GM18907 (cell line): ENCODE results near the gene GFM1.
A peak's percentile ranks its signal among the peaks of the same experiment; 100 is the strongest.
"Not testable (repeated sequence)": the region's sequence is repeated elsewhere in the genome, so short reads cannot be mapped to it uniquely, and the experiment has no call there.

ENCODE experiments used
- ATAC-seq: cut with Tn5 transposase; IDR thresholded peaks from one replicate; pipeline ENCODE4 v1.9.1; 2021; ENCODE audit warnings: mild to moderate bottlenecking, moderate library complexity; ENCODE audit not compliant: unreplicated experiment

Gene GFM1

DNA sequence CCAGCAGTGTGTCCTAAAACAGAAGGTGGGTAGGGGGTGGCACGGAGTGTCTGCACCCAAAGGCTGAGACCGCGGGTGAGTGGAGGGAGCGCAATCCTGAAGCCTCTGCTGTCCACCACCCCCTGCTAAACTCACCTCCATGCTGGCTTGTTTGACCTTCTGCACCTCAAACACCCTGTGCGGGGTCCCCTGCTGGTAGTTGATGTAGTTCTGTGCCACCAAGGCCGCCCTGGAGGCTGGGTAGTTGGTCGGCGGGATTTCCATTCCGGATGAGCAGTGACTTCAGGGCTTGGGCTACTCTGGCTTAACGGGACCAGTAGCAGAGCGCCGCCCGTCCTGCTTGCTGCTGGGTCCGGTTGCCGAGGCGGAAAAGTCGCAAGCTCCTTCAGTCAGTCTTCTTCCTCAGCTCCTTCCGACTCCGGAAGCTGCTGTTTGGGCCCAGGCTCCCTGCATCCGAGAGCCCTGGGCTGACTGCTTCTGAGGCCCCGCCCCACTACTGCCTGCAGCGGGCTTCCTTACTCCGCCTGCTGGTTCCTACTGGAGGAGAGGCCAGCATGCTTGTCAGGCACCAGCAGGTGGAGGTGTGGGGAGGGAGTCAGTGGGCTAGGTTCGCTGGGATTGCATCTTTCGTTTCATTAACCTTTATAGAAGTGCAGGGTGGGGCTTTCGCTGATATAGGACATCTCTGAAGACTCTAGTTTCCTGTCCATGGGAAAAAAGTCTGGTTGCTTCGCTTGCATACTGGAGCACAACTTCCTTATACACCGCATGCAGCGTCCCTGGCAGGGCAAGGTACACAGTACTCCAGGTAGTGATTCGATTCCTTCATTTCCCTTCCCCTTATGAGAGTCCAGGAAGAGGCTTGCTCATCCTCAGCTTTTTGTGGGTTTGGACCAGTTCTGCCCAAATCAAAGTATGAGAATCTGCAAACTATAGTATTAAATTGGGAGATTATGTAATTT, 28.2 kb downstream of the GFM1 start, which contains the start of gene LXN:
Gene LXN, minus strand, starts transcription at position 434 of the 962 bp plus-strand sequence. Its CDS starts 170 bp downstream, at position 264.
- ATAC-seq, result peak; percentile 100

GRCh38 chr3:158678687-158679086, 34.4 kb downstream of the GFM1 start:
- no peak for ATAC-seq

DNA sequence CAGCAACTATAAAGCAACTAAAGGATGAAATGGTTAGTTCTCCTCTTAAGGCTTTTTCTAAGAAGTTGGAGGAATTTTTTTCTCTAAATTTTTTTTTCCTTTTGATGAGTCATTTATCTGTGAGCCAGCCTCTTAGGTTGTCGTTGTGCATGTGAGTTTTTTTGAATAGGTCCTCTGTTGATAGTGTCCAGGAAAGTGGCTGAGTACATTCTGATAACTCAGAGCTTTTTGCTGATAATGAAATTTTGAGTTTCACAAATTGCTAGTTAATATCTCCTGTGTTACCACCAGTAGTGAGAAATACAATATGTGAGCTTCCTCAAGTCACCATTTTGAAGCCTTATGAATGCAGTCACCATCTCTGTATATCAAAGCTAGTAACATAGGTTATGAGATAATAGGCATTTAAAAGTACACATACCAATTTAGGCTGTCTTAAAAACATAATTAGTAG, 35.2 kb downstream of the GFM1 start:
- no peak for ATAC-seq

DNA sequence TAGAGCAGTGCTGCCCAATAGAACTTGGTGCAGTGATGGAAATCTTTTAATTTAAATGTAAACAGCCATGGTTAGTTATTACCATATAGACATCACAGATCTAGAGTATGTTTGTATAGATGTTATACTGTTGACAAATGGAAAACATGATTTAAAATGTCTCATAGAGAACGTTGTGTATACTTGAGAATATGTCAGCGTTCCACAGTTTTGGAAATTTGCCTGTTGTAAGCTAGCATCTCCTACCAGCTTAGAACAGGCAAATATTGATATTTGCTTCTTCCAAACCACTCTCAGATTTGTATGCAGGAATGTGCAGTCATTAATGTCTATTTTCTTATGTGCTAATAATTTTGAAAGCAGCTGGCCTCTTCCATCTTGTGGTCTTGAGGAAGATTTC, 36.5 kb downstream of the GFM1 start:
- ATAC-seq, result no peak

- no peak for ATAC-seq
Observed at GRCh38 chr3:158683230-158683962, 39.1 kb downstream of the GFM1 start.

DNA sequence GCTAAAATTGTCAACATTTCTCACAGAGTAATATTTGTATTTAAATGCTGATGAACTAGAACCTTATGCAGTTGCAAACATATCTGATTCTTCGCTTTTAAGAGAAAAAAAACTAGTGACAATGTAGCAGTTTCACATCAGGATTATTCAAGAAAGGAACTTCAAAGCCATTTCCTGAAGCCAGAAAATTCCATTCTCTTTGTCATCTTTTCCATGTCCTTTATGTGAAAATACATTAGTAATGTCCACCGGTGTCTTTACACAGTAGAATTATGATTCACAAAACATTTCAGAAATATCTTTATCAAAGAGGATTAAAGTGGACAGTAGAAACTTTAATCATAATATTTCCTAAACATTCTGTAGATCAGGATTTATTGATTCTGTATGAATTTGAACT, 40.8 kb downstream of the GFM1 start:
- ATAC-seq, result no peak

- not testable (repeated sequence) for ATAC-seq
Observed at GRCh38 chr3:158693866-158694456, 49.6 kb downstream of the GFM1 start.

- no peak for ATAC-seq
Observed at GRCh38 chr3:158696618-158697017, 52.3 kb downstream of the GFM1 start.

DNA sequence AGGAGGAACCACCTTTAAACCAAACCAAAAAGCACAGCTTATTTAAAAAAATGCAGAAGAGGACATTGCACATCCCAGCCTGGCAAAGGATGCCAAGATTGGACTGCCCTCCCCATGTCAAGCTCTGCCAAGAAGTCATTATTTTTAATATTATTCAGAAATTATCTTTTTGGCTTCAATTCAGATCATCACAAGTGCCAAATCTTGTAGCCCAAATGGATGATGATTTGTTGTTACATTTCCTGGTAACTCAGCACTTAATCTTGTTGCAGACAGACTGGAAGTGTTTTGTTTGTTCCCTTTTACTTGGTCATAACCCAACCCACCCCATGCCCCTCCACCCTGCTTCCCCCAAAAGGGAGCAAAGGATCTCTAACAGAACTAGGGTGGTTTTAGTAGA, 56.2 kb downstream of the GFM1 start:
- ATAC-seq, result no peak

- ATAC-seq, result no peak
Observed at GRCh38 chr3:158701420-158702065, 57.2 kb downstream of the GFM1 start.

GRCh38 chr3:158702815-158703481, 58.6 kb downstream of the GFM1 start:
- no peak for ATAC-seq

DNA sequence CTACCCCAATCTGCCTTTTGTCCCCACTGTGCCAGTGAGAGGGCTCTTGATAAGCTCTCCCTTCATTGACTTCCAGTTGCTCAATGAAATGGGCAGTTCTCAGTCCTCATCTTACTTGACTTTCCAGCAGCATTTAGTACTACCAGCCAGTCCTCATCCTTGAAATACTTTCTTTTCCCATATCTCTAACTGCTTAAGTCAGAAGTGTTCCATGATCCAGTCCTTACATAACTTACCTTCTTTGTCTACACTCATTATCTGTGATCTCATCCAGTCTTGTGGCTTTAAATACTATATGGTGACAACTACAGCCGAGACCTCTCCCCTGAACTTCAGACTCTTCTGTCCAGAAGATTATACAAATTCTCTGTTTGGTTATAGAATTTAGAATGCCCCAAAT, 59.2 kb downstream of the GFM1 start:
- no peak for ATAC-seq

DNA sequence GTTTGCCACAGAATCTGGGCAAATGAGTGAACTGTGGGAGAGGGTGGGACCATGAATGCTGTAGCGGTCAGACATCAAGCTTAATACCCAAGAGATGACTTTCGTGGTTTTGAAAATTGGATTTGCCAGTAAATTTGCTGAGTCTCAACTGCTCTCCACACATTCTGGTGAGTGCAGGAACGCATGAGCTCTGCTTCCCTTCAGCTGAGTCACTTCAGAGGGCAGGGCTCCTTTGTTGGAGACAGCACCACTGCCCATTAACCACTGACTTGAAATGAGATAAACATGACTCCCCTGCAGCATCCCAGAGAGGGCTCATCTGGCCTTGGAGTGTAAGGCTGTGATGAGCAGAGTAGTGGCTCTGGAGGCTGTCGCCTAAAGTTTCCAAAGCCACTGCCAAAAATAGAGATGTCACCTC, 65.3 kb downstream of the GFM1 start:
- ATAC-seq, result no peak

- ATAC-seq, result no peak
Observed at GRCh38 chr3:158710601-158711000, 66.3 kb downstream of the GFM1 start.

GRCh38 chr3:158711886-158712285, 67.6 kb downstream of the GFM1 start:
- ATAC-seq, result no peak

DNA sequence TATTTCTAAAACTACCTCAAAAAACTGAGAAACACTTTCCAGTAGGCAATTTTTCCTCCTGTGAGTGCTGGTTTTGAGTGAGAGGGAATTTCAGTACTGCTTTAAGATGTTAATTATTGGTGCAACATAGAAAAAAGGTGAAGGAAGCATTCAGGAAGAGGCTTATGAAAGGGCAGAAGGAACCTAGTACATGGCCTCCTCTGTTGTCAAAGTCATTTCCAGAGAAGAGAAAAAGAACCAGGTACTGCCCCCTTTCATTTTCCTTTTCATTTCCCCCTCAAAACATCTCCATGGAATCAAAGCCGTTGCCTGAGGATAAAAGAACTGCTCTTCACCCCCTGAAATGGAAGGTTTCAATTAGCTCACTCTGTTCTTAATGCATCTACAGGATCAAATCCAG, 68.1 kb downstream of the GFM1 start:
- no peak for ATAC-seq

DNA sequence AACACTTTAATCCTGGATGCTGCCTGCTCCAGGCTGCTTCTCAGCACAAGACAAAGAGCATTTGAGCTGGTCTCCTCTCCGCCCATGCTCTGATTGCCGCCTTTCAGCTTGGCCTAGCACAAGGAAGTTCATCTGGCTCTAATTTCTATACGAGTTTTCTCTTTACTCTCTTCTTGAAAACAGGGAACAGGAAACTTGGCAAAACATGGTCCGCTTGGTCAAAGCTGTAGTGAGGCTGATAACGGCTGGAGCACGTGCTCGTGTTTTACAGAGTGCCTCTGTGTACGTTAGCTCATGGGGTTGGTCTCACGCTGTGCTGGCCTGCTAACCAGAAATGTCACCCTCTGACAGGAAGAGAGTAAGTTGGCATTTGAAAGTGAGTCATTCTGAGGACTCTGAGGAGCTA, 68.8 kb downstream of the GFM1 start:
- no peak for ATAC-seq

- no peak for ATAC-seq
Observed at GRCh38 chr3:158717576-158717975, 73.2 kb downstream of the GFM1 start.

DNA sequence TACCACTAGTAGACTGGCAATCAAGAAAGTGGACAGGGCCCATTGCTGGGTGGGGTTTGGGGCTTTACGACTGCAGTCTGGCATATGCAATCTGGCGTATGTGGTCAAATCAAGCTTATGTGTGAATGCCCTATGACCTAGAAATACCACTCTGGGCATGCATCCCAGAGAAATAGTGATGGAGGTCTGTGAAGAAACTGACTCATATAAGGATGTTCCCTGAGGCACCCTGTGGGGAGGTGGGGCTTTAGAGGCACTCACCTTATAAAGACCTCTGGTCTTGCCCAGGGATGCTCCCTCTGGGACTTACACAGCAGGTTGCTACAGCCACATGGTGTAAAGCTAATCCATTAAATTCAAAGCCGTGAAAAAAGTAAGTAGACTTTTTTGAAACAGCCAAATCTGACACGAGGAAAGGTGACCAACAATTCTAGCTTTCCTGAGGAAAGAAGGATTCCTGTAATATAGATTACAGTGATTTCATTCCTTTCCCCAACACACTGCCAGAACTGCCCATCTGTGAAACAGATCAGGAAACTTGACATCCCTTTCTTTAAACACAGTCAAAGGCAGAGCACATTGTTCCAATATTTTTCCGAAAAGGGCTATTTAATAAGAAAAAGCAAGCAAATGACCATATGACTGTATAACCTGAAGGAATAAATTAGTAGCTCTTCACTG, 74.3 kb downstream of the GFM1 start:
- ATAC-seq, result no peak

GRCh38 chr3:158722108-158722507, 77.8 kb downstream of the GFM1 start:
- ATAC-seq, result no peak
